ENCODE results near the gene PCDHGA9. TPM values are rescaled to one million over a fixed set of nuclear protein-coding genes. Genes with fewer than 3 reads are reported as not detected.
"Not testable (repeated sequence)": the region's sequence is repeated elsewhere in the genome, so short reads cannot be mapped to it uniquely, and the experiment has no call there.

Gene PCDHGA9
- total RNA-seq, 1 donor from 2014 or later = 2.3 TPM

DNA sequence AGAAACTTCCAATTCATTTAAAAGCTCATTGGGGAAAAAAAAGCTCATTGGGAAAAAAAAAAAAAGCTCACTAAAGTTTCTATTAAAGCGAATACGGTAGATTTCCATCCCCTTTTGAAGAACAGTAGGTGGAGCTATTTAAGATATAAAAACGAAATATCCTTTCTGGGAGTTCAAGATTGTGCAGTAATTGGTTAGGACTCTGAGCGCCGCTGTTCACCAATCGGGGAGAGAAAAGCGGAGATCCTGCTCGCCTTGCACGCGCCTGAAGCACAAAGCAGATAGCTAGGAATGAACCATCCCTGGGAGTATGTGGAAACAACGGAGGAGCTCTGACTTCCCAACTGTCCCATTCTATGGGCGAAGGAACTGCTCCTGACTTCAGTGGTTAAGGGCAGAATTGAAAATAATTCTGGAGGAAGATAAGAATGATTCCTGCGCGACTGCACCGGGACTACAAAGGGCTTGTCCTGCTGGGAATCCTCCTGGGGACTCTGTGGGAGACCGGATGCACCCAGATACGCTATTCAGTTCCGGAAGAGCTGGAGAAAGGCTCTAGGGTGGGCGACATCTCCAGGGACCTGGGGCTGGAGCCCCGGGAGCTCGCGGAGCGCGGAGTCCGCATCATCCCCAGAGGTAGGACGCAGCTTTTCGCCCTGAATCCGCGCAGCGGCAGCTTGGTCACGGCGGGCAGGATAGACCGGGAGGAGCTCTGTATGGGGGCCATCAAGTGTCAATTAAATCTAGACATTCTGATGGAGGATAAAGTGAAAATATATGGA is 27.9 kb downstream of the PCDHGA9 start, which contains the start of gene PCDHGA12:
Gene PCDHGA12, plus strand, starts transcription at position 176 of the 782 bp plus-strand sequence. Its CDS starts 253 bp downstream, at position 429.
- H3K27ac Mint-ChIP-seq = peak within 1 kb of the TSS; percentile 9
- no peaks in the 10 kb centered on the region for H3K27me3 Mint-ChIP-seq (ENCODE audit: low read depth)
- H3K36me3 Mint-ChIP-seq = peaks cover 67% of the 10 kb centered on the region
- H3K9me3 Mint-ChIP-seq = peaks cover 56% of the 10 kb centered on the region
- no peak for DNase-seq (ENCODE audit: low spot score in 2 of 2, unreplicated experiment in 2 of 2)
- H3K4me3 Mint-ChIP-seq = no peak within 1 kb of the TSS
- no peak for TF ChIP-seq CTCF (IDR thresholded peaks at IDR 0.05; ENCODE audit: unreplicated experiment)
- no peaks in the 10 kb centered on the region for H3K4me1 Mint-ChIP-seq

DNA sequence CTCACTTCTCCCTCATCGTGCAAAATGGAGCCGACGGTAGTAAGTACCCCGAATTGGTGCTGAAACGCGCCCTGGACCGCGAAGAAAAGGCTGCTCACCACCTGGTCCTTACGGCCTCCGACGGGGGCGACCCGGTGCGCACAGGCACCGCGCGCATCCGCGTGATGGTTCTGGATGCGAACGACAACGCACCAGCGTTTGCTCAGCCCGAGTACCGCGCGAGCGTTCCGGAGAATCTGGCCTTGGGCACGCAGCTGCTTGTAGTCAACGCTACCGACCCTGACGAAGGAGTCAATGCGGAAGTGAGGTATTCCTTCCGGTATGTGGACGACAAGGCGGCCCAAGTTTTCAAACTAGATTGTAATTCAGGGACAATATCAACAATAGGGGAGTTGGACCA is 28.7 kb downstream of the PCDHGA9 start:
- no peaks in the 10 kb centered on the region for H3K27me3 Mint-ChIP-seq (ENCODE audit: low read depth)
- H3K36me3 Mint-ChIP-seq = peaks cover 65% of the 10 kb centered on the region
- TF ChIP-seq CTCF (IDR thresholded peaks at IDR 0.05; ENCODE audit: unreplicated experiment) = no peak
- no peak overlapping the region for H3K4me3 Mint-ChIP-seq
- no peak for DNase-seq (ENCODE audit: low spot score in 2 of 2, unreplicated experiment in 2 of 2)
- no peaks in the 10 kb centered on the region for H3K4me1 Mint-ChIP-seq
- H3K27ac Mint-ChIP-seq = no peak overlapping the region
- H3K9me3 Mint-ChIP-seq = peaks cover 56% of the 10 kb centered on the region

GRCh38 chr5:141432308-141432707 is 29.7 kb downstream of the PCDHGA9 start:
- H3K27ac Mint-ChIP-seq; DNase-seq (ENCODE audit: low spot score in 2 of 2, unreplicated experiment in 2 of 2); H3K27me3 Mint-ChIP-seq (ENCODE audit: low read depth); H3K4me1 Mint-ChIP-seq; H3K4me3 Mint-ChIP-seq: not testable (repeated sequence)
- Mint-ChIP-seq H3K36me3 (peaks cover 65% of the 10 kb centered on the region), H3K9me3 (peaks cover 58% of the 10 kb centered on the region)

GRCh38 chr5:141432726-141433125 is 30.1 kb downstream of the PCDHGA9 start:
- Mint-ChIP-seq H3K36me3 (peaks cover 65% of the 10 kb centered on the region), H3K9me3 (peaks cover 60% of the 10 kb centered on the region)
- not testable (repeated sequence) for H3K4me1 Mint-ChIP-seq; DNase-seq (ENCODE audit: low spot score in 2 of 2, unreplicated experiment in 2 of 2); H3K27me3 Mint-ChIP-seq (ENCODE audit: low read depth); H3K4me3 Mint-ChIP-seq; H3K27ac Mint-ChIP-seq

- TF ChIP-seq CTCF (IDR thresholded peaks at IDR 0.05; ENCODE audit: unreplicated experiment) = no peak
- Mint-ChIP-seq H3K4me1 (no peaks in the 10 kb centered on the region), H3K4me3 (no peak overlapping the region), H3K36me3 (peaks cover 62% of the 10 kb centered on the region), H3K27me3 (ENCODE audit: low read depth) (no peaks in the 10 kb centered on the region), H3K9me3 (peaks cover 60% of the 10 kb centered on the region), H3K27ac (no peak overlapping the region)
- DNase-seq (ENCODE audit: low spot score in 2 of 2, unreplicated experiment in 2 of 2) = no peak
These were observed 31.4 kb downstream of the PCDHGA9 start for GRCh38 chr5:141434006-141434405.

DNA sequence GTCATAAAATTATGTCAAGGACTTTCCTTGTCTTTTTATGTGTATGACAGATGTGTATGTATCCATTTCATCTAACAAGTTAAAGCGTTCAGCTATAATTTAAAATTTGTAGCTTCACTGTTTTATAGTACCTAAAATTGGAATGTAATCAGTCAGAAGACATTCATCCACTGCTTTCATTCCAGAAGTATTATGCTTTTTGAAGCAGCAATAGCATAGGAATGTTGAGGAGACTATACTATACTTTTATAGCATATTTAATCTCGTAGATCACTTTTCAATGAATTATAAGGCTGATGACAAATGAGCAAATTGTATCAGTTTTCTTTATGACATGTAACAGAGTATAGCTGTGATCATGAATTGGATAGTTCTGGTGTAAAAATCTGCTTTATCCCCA is 34.6 kb downstream of the PCDHGA9 start:
- H3K27me3 Mint-ChIP-seq (ENCODE audit: low read depth) = no peaks in the 10 kb centered on the region
- no peak overlapping the region for H3K4me3 Mint-ChIP-seq
- no peak for DNase-seq (ENCODE audit: low spot score in 2 of 2, unreplicated experiment in 2 of 2)
- no peak overlapping the region for H3K27ac Mint-ChIP-seq
- peaks cover 73% of the 10 kb centered on the region for H3K36me3 Mint-ChIP-seq
- H3K9me3 Mint-ChIP-seq = peaks cover 67% of the 10 kb centered on the region
- no peaks in the 10 kb centered on the region for H3K4me1 Mint-ChIP-seq
- no peak for TF ChIP-seq CTCF (IDR thresholded peaks at IDR 0.05; ENCODE audit: unreplicated experiment)

Data from mesothelial cell of epicardium (in vitro differentiated cells).